Activated CD4-positive, alpha-beta T cell treated with anti-CD3 and anti-CD28 coated beads, Interleukin-10, Interleukin-2, amounts not matched to agents 100 ng/mL and 50 ng/mL, durations not matched to agents 16 hours and 8 hours (primary cell): ENCODE data around the gene POLR3A.
A peak's percentile ranks its signal among the peaks of the same experiment; 100 is the strongest.
"Not testable (repeated sequence)": the region's sequence is repeated elsewhere in the genome, so short reads cannot be mapped to it uniquely, and the experiment has no call there.

Experiments
- DNase-seq: peaks from one replicate; pipeline ENCODE4 v3.0.0-alpha.2; 2020

POLR3A gene

DNA sequence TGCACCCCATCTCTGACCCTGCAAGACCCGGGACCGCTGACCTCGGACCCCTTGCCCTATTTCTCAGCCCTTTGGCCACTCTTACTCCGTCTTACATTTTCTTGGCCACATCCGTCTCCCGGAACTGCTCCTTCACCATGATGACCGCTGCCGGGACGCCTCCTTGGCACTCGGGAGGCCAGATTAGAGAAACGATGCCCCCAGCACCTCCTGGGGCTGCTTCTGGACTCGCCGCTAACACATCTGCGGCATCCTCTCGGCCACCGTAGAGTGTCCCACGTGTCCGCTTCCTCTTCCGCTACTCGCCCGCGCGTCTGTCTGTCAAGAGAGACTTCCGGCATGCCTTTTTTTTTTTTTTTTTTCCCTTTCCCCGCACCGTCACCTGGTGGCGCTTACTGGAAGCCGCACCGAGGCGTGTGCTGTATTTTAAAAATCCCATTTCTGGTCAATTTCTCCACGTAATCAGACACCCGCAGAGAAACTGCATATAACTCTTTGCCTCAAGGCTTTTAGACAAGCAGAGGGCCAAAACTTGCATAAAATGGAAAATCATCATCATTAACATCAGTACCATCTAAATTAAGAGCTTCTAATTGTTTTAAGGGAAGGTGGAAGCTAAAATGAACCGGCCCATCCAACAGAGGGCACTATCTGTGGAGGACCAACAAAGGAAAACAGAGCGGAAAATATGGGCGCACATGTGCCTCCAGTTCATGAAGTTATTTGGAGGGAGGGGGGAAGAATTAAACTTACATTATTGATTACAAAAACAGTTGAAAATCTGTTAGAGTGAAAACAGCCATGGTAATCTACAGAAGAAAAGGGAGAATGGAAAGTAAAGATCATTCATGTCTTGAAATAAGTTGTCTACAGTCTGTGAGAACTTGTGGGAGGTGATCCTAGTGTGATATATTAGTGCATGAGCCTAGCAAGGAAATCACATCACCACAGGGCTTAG, at the start of gene POLR3A:
Gene POLR3A (minus strand): TSS at position 247 of the 958 bp plus-strand sequence. CDS start 108 bp downstream, at position 139.
- peak; percentile 95 for DNase-seq

GRCh38 chr10:78078539-78079330, 49.4 kb upstream of the POLR3A start:
- DNase-seq, result no peak

- not testable (repeated sequence) for DNase-seq
Measured at GRCh38 chr10:78075806-78076205, 46.5 kb upstream of the POLR3A start.

GRCh38 chr10:78072504-78072903, 43.2 kb upstream of the POLR3A start:
- no peak for DNase-seq

GRCh38 chr10:78071857-78072179, 42.5 kb upstream of the POLR3A start:
- no peak for DNase-seq

- no peak for DNase-seq
Measured at GRCh38 chr10:78071140-78071856, 42.0 kb upstream of the POLR3A start.

GRCh38 chr10:78070726-78071125, 41.4 kb upstream of the POLR3A start:
- DNase-seq, result no peak

GRCh38 chr10:78070064-78070463, 40.7 kb upstream of the POLR3A start:
- not testable (repeated sequence) for DNase-seq

DNA sequence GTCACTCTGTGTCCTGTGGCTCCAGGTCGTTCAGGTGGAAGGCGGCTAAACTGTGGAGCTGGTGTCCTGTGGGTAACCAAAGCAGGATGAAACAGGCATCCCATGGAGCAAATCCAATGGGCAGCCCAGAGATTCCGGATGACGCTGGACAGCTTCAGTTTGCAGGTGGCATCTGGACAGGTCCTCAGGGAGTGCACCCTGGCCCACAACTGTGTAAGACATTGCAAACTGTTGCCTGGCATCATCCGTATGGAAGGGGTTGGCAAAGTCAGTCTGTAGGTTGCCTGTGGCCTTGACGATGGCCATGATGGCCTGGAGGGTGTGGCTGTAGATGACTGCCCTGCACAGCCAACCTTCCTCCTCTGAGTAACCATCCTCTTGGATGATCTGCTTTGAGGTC, 39.8 kb upstream of the POLR3A start:
- DNase-seq, result no peak

DNA sequence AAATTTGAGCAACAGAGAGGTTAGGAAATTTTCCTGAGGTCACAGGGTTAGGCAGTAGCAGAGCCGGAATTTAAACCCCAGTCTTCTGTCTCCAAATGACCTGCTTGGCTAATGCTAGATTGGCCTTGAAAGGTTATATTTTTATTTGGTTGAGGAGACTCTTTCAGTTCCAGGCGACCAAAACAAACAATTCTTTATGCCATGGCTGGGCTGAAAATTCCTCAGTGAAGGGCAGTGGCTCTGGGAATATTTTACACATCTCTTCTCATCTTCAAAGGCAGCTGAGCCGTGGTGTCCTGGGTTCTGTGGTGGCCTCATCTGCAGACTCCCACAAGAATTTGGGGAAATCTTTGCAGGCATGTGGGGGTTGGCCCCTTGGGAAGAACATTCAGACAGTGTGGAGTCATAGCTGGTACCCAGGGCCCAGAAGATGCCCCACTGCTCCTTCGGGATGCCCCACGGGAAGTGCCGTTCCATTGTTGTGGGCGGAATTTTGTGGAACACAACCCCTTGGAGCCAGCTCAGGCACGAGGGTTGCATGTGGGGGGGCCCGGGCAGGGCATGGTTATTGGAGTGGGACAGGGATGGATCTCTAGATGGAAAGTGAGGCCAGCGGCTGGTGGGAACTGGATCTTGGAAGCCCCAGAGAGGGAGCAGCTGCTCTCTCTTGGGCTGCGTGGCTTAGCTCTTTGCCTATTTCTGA, 37.6 kb upstream of the POLR3A start:
- no peak for DNase-seq

DNA sequence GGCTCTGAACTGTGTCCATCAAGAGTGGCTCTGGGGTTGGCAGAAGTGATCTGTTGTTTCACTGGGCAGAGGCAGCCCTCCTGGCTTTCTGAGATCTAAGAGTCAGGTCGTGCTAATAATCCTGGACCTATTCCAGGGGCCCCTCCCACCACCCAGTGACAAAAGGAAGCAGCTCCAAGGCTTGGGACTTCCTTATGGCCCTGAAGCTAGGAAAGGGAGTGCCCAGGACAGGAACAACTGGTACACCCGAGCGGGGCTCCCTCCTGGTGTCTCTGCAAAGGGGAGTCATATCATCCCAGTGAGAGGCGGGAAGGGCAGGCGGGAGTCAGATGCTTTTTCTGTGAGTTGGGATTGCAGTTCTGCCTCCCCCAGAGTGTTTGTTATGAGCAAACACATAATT, 36.7 kb upstream of the POLR3A start:
- DNase-seq, result no peak

DNA sequence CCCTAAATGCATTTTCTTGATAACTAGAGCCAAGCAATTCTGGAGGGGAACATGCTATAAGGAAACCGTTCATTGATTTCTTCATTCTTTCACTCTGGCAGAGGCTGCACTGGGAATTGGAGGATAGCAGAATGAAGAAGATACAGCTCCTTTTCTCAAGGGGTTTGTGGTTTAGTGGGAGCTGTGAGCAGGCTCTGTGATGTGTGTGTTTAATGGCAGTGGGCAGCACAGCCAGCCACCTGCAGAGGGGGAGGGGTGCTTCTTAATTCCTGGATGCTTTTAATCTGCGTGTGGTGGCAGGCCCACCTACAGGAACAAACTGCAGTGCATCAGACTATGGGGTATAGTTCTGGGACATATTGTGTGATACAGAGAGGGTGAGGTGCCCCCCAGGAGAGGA, 36.3 kb upstream of the POLR3A start:
- DNase-seq, result no peak

DNA sequence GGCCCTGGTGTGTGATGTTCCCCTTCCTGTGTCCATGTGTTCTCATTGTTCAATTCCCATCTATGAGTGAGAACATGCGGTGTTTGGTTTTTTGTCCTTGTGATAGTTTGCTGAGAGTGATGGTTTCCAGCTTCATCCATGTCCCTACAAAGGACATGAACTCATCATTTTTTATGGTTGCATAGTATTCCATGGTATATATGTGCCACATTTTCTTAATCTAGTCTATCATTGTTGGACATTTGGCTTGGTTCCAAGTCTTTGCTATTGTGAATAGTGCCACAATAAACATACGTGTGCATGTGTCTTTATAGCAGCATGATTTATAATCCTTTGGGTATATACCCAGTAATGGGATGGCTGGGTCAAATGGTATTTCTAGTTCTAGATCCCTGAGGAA, 35.6 kb upstream of the POLR3A start:
- DNase-seq, result not testable (repeated sequence)

DNA sequence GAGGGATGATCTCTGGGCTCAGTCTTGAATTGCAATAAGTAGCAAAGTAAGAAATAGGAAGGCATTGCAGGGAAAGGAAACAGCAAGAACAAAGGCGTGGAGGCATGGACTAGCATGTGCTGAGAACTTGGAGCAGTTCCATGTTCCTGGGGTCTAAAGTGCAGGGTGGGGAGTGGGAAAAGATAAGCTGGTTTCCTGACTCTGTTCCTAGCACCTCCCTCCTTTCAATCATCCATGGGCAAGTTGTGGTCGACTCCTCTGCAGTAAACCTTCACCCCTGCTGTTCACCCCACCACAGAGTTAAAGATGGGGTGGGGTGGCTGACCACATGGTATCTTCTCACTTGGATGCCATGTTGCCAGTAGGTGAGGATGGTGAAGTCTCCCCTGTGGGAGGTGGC, 33.9 kb upstream of the POLR3A start:
- no peak for DNase-seq

DNA sequence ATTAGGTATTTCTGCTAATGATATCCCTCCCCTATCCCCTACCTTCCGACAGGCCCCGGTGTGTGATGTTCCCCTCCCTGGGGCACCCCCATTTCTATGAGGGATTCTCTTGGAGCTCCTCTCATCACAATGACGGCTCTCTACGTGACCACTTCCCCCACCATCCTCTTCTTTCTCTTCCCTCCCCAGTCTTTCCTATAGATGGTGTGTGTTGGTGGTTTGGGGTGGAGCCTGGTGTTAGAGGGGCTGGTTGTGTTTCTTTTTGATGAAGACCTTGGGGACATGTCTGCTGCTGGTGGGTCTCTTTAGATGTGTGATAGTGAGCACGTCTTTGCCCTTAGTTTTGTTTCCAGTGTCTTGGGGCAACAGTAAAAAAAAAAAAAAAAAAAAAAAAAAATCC, 33.0 kb upstream of the POLR3A start:
- DNase-seq, result no peak

- DNase-seq, result no peak
Measured at GRCh38 chr10:78059906-78060702, 30.8 kb upstream of the POLR3A start.

- no peak for DNase-seq
Measured at GRCh38 chr10:78058562-78058961, 29.2 kb upstream of the POLR3A start.

- no peak for DNase-seq
Measured at GRCh38 chr10:78053211-78053868, 24.0 kb upstream of the POLR3A start.

DNA sequence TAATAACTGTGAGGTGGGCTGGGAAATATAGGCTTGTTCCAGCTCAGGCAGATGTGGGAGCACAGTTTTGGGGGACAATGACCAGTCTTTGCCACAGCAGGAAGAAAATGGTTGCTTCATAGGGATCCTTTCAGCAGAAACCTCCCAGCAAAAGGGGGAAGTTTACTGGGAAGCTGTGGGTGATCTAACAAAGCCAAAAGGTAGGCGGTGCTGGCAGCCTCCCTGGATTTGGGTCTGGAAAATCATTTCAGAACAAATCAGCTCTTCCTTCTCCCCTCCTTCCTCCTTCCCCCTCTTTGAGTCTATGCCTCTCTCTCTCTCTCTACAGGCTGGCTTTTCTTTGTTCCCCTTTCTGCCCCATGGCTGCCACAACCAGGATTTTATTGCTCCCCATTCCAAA, 20.5 kb upstream of the POLR3A start:
- DNase-seq, result no peak

DNA sequence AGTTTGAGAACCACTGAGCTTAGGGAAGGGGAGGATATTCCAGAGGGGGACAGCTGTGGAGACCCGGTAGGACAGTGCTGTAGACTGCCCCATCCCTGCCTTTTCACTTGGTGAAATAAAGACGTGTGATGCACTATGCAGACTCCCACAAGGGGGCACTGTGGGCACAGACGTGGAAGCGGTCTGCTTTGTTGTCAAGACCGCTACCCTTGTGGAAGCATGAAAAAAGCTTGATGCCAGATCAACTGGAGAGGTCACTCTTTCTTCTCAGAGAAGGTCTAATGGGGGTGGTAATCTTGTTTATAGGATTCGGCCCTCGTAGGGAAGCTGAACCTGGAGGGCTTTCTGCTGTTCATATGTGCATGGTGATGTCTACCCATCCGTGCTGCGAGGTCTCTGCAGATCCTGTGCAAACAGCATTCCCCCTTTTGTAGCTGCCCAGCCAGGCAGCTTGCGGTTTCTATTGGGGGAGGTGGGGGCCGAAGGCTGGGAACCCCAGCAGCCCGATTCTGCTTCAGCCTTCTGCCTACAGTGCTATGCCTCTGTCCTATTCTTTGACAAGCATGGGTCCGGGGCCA, 18.1 kb upstream of the POLR3A start:
- DNase-seq, result peak; percentile 80

DNA sequence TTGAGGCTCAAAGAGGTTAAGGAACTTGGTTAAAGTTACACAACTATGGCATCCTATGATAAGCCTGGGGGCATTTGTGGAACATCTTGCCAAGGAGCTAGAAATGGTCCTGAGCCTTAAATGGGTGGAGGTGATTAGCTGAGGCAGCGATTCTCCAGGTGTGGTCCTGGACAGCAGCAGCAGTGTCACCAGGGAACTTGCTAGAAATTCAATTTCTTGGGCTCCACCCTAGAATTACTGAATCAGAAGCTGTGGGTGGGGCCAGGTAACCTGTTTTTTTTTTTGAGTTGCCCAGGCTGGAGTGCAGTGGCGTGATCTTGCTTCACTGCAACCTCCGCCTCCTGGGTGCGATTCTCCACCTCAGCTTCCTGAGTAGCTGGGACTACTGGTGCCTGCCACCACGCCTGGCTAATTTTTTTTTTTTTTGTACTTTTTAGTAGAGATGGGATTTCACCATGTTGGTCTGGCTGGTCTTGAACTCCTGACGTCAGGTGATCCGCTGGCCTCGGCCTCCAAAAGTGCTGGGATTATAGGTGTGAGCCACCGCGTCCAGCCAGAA, 17.5 kb upstream of the POLR3A start:
- DNase-seq, result no peak
